HEK293 (cell line): ENCODE results near the gene KCTD19.

Experiments
- YY1 ChIP-seq: fragments of 450-650 bp; formaldehyde crosslinking; IDR thresholded peaks from 2 replicates; pipeline ENCODE4 v1.5.1; 2018; ENCODE audit warnings: missing biosample characterization, missing genetic modification characterization
- ZBTB17 ChIP-seq: fragments of 450-650 bp; formaldehyde crosslinking; IDR thresholded peaks from 2 replicates; pipeline ENCODE4 v1.5.1; 2016; ENCODE audit warnings: missing biosample characterization, missing genetic modification characterization
- ZNF146 ChIP-seq: fragments of 450-650 bp; formaldehyde crosslinking; IDR thresholded peaks from 2 replicates; pipeline ENCODE4 v1.5.1; 2016; ENCODE audit warnings: missing biosample characterization, missing genetic modification characterization
- ZNF16 ChIP-seq: fragments of 450-650 bp; formaldehyde crosslinking; IDR thresholded peaks from 2 replicates; pipeline ENCODE4 v1.5.1; 2016; ENCODE audit warnings: low read depth, missing biosample characterization, missing genetic modification characterization
- ZNF660 ChIP-seq: fragments of 450-650 bp; IDR thresholded peaks from 2 replicates; pipeline ENCODE4 v1.5.1; 2018; ENCODE audit warnings: missing biosample characterization, mild to moderate bottlenecking, missing genetic modification characterization
- TF ChIP-seq, protein P1 (sequence below): fragments of 450-650 bp; formaldehyde crosslinking; IDR thresholded peaks from 2 replicates; pipeline ENCODE4 v1.5.1; 2016; ENCODE audit warnings: missing biosample characterization, missing genetic modification characterization
- TF ChIP-seq, protein P2 (sequence below): fragments of 450-650 bp; formaldehyde crosslinking; conservative IDR thresholded peaks from 2 replicates; pipeline ENCODE4 v1.5.1; 2016; ENCODE audit warnings: low read depth, missing biosample characterization, missing genetic modification characterization

DNA sequence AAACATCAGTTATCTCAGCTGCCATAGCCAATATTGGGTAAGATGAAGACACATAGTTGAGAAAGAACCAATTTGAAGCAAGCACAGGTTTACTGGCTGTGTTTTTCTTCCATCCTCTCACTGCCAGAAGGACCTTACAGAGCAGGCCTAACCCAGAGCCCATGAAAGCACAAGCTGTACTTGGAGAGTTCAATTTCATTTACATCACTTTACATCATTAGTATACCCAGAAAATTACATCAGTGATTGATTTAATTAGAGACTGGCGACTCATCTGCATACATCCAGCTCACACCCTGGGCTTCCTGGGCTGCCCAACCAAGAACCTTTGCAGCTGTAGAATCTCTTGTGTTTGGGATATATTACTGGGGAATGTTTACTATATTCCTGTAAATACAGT lies 23.8 kb upstream of the KCTD19 start:
- TF ChIP-seq, protein P1, sequence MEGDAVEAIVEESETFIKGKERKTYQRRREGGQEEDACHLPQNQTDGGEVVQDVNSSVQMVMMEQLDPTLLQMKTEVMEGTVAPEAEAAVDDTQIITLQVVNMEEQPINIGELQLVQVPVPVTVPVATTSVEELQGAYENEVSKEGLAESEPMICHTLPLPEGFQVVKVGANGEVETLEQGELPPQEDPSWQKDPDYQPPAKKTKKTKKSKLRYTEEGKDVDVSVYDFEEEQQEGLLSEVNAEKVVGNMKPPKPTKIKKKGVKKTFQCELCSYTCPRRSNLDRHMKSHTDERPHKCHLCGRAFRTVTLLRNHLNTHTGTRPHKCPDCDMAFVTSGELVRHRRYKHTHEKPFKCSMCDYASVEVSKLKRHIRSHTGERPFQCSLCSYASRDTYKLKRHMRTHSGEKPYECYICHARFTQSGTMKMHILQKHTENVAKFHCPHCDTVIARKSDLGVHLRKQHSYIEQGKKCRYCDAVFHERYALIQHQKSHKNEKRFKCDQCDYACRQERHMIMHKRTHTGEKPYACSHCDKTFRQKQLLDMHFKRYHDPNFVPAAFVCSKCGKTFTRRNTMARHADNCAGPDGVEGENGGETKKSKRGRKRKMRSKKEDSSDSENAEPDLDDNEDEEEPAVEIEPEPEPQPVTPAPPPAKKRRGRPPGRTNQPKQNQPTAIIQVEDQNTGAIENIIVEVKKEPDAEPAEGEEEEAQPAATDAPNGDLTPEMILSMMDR (tag by site-specific recombination) = no peak
- TF ChIP-seq ZNF146 (no peak), YY1 (tag by site-specific recombination) (no peak), ZNF16 (no peak), ZBTB17 (tag by site-specific recombination) (no peak), ZNF660 (tag by site-specific recombination) (no peak)
- TF ChIP-seq, protein P2, sequence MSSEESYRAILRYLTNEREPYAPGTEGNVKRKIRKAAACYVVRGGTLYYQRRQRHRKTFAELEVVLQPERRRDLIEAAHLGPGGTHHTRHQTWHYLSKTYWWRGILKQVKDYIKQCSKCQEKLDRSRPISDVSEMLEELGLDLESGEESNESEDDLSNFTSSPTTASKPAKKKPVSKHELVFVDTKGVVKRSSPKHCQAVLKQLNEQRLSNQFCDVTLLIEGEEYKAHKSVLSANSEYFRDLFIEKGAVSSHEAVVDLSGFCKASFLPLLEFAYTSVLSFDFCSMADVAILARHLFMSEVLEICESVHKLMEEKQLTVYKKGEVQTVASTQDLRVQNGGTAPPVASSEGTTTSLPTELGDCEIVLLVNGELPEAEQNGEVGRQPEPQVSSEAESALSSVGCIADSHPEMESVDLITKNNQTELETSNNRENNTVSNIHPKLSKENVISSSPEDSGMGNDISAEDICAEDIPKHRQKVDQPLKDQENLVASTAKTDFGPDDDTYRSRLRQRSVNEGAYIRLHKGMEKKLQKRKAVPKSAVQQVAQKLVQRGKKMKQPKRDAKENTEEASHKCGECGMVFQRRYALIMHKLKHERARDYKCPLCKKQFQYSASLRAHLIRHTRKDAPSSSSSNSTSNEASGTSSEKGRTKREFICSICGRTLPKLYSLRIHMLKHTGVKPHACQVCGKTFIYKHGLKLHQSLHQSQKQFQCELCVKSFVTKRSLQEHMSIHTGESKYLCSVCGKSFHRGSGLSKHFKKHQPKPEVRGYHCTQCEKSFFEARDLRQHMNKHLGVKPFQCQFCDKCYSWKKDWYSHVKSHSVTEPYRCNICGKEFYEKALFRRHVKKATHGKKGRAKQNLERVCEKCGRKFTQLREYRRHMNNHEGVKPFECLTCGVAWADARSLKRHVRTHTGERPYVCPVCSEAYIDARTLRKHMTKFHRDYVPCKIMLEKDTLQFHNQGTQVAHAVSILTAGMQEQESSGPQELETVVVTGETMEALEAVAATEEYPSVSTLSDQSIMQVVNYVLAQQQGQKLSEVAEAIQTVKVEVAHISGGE (tag by site-specific recombination) = no peak
